ENCODE results near the gene PRRT1B.

Gene PRRT1B

DNA sequence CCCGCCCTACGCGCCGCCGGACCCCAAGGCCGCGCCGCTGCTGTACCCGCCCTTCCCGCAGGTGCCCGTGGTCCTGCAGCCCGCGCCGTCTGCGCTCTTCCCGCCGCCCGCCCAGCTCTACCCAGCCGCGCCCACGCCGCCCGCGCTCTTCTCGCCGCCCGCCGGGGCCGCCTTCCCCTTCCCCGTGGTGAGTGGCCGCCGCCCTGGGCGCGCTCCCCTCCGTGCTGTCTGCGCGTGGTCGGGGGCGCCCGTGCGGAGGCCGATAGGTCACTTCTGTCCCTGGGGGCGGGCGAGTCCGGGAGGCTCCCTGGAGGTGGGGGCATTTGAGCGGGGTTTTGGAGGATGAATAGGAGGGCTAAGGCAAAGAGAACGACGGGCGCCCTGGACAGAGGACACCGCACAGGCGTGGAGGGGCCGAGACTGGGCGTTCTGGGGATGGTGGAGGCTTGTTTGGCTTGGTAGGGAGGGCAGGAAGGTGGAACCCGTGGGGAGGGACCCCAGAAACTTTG is 9.6 kb downstream of the PRRT1B start:
- Histone ChIP-seq H2BK12ac (ENCODE audit: low read length) (no peak overlapping the region), H3K4me3 (ENCODE audit: low read depth, low read length) (no peak overlapping the region), H3K23ac (ENCODE audit: low read length) (no peak overlapping the region), H3K4me1 (ENCODE audit: control insufficient read depth in 1 of 2, insufficient read depth in 2 of 2, low read length in 2 of 2) (peaks cover 0 to 3% of the 10 kb centered on the region in 2 experiments), H2AK5ac (ENCODE audit: low read length) (no peak overlapping the region), H4K91ac (ENCODE audit: low read depth, low read length) (no peak overlapping the region), H3K14ac (ENCODE audit: low read length) (no peak overlapping the region), H3K79me2 (ENCODE audit: control insufficient read depth, insufficient read depth, low read length, poor library complexity) (no peaks in the 10 kb centered on the region), H3K18ac (ENCODE audit: low read length) (no peak overlapping the region), H3K79me1 (ENCODE audit: low read length) (no peaks in the 10 kb centered on the region), H3K4ac (ENCODE audit: low read depth, low read length) (no peak overlapping the region), H2BK120ac (ENCODE audit: insufficient read depth, low read length, poor library complexity) (no peak overlapping the region), H3K4me2 (ENCODE audit: low read length) (peak overlapping the region; percentile 54), H3K9ac (ENCODE audit: low read length) (no peak overlapping the region), H2AFZ (ENCODE audit: insufficient read depth, low read length, poor library complexity) (no peak overlapping the region), H4K12ac (ENCODE audit: low read depth, low read length) (no peak overlapping the region), H2BK5ac (ENCODE audit: low read depth, low read length, poor library complexity) (no peak overlapping the region), H3K27ac (ENCODE audit: low read depth, low read length) (no peak overlapping the region), H3K36me3 (ENCODE audit: control insufficient read depth in 1 of 2, insufficient read depth in 2 of 2, low read length in 2 of 2) (no peaks in the 10 kb centered on the region), H4K8ac (ENCODE audit: low read depth, low read length) (no peak overlapping the region), H3K9me3 (ENCODE audit: insufficient read depth, low read depth, low read length) (peaks cover 9% of the 10 kb centered on the region), H3K27me3 (ENCODE audit: insufficient read depth, low read length) (peaks cover 10% of the 10 kb centered on the region)
- no CpG with 5 or more reads among the region's 54 CpGs for WGBS (ENCODE audit: extremely low coverage, insufficient coverage, insufficient read length)
- DNase-seq = no peak

DNA sequence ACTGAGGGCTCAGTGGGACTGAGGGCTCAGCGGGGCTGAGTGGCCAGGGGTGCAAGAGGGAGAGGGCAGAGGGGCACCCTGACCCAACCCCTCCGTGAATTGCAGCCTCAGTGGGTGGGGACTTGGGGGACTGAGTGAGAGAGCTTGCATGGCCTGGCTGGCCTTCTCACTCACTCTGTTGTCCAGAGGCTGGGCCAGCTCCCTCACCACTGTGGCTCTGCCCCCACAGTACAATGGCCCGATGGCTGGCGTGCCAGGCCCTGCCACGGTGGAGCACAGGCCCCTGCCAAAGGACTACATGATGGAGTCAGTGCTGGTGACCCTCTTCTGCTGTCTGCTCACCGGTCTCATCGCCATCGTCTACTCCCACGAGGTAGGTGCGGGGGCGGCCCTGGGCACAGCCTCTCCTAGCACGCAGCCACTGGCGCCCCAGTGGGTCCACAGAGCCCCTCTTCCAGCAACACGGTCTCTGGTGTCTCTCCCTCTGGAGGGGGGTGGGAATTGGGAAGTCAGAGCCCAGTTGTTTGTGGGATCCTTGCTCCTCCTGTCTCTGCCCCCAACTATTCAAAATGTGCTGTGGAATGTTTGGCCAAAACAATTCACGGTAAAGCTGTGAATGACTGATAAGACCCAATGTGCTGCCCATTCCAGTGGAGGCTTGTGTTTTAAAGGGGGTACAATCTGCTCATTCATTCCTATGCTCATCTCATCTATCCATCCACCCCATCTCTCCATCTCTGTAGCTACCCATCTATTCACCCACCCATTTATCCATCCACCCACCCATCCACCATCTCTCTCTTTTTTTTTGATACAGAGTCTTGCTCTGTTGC is 10.7 kb downstream of the PRRT1B start:
- Histone ChIP-seq H3K14ac (ENCODE audit: low read length) (no peak overlapping the region), H3K79me2 (ENCODE audit: control insufficient read depth, insufficient read depth, low read length, poor library complexity) (no peaks in the 10 kb centered on the region), H4K8ac (ENCODE audit: low read depth, low read length) (no peak overlapping the region), H3K18ac (ENCODE audit: low read length) (no peak overlapping the region), H3K4me2 (ENCODE audit: low read length) (no peak overlapping the region), H3K9ac (ENCODE audit: low read length) (no peak overlapping the region), H3K4me1 (ENCODE audit: control insufficient read depth in 1 of 2, insufficient read depth in 2 of 2, low read length in 2 of 2) (peaks cover 0 to 3% of the 10 kb centered on the region in 2 experiments), H2BK120ac (ENCODE audit: insufficient read depth, low read length, poor library complexity) (no peak overlapping the region), H3K4ac (ENCODE audit: low read depth, low read length) (no peak overlapping the region), H3K36me3 (ENCODE audit: control insufficient read depth in 1 of 2, insufficient read depth in 2 of 2, low read length in 2 of 2) (no peaks in the 10 kb centered on the region), H2BK5ac (ENCODE audit: low read depth, low read length, poor library complexity) (no peak overlapping the region), H3K23ac (ENCODE audit: low read length) (no peak overlapping the region), H4K12ac (ENCODE audit: low read depth, low read length) (no peak overlapping the region), H3K79me1 (ENCODE audit: low read length) (no peaks in the 10 kb centered on the region), H3K4me3 (ENCODE audit: low read depth, low read length) (peak overlapping the region; percentile 48), H2AK5ac (ENCODE audit: low read length) (no peak overlapping the region), H2AFZ (ENCODE audit: insufficient read depth, low read length, poor library complexity) (no peak overlapping the region), H3K9me3 (ENCODE audit: insufficient read depth, low read depth, low read length) (peaks cover 9% of the 10 kb centered on the region), H2BK12ac (ENCODE audit: low read length) (no peak overlapping the region), H3K27ac (ENCODE audit: low read depth, low read length) (no peak overlapping the region), H4K91ac (ENCODE audit: low read depth, low read length) (no peak overlapping the region), H3K27me3 (ENCODE audit: insufficient read depth, low read length) (peaks cover 10% of the 10 kb centered on the region)
- WGBS (ENCODE audit: extremely low coverage, insufficient coverage, insufficient read length) = no CpG with 5 or more reads among the region's 15 CpGs
- no peak for DNase-seq

DNA sequence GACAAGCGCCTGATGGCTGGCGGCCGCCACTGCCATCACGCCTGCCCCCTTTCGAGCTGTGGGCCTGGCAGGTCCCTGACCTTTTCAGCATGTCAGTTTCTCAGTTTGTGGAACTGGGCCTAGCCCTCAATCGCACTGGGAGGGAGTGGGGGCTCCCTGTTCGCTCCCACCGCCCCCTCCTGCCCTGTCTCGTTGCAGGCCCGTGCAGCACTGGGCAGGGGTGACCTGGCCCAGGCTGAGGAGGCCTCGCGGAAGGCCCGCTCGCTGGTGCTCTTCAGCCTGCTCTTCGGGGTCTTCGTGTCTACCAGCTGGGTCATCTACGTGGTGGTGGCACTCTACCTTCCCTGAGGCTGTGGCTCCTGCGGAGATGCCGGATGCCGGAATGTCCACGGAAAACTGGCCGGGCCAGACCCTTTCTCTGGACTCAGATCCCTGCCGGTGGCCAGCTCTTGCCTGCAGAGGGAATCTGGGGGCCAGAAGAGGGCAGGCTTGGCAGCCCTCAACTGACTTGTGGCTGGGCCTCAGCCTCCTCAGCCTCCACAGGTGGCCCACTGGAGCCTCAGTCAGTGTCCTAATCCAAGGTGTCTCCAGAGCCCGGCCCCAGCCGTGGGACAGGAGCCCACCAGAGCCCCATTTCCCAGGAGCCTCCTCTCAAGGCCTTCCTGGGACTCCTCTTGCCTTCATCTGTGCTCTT is 12.7 kb downstream of the PRRT1B start:
- Histone ChIP-seq H3K36me3 (ENCODE audit: control insufficient read depth in 1 of 2, insufficient read depth in 2 of 2, low read length in 2 of 2) (no peaks in the 10 kb centered on the region), H3K27ac (ENCODE audit: low read depth, low read length) (no peak overlapping the region), H3K4me1 (ENCODE audit: control insufficient read depth in 1 of 2, insufficient read depth in 2 of 2, low read length in 2 of 2) (peaks cover 3% of the 10 kb centered on the region in 2 experiments), H3K79me1 (ENCODE audit: low read length) (peaks cover 4% of the 10 kb centered on the region), H2BK5ac (ENCODE audit: low read depth, low read length, poor library complexity) (no peak overlapping the region), H2BK12ac (ENCODE audit: low read length) (no peak overlapping the region), H4K8ac (ENCODE audit: low read depth, low read length) (no peak overlapping the region), H3K9ac (ENCODE audit: low read length) (no peak overlapping the region), H3K79me2 (ENCODE audit: control insufficient read depth, insufficient read depth, low read length, poor library complexity) (no peaks in the 10 kb centered on the region), H3K4me3 (ENCODE audit: low read depth, low read length) (no peak overlapping the region), H3K14ac (ENCODE audit: low read length) (no peak overlapping the region), H3K9me3 (ENCODE audit: insufficient read depth, low read depth, low read length) (peaks cover 9% of the 10 kb centered on the region), H3K4ac (ENCODE audit: low read depth, low read length) (no peak overlapping the region), H3K23ac (ENCODE audit: low read length) (no peak overlapping the region), H3K27me3 (ENCODE audit: insufficient read depth, low read length) (peaks cover 10% of the 10 kb centered on the region), H2AK5ac (ENCODE audit: low read length) (no peak overlapping the region), H4K91ac (ENCODE audit: low read depth, low read length) (no peak overlapping the region), H2BK120ac (ENCODE audit: insufficient read depth, low read length, poor library complexity) (no peak overlapping the region), H2AFZ (ENCODE audit: insufficient read depth, low read length, poor library complexity) (no peak overlapping the region), H3K4me2 (ENCODE audit: low read length) (no peak overlapping the region), H4K12ac (ENCODE audit: low read depth, low read length) (no peak overlapping the region), H3K18ac (ENCODE audit: low read length) (no peak overlapping the region)
- DNase-seq = no peak
- no CpG with 5 or more reads among the region's 25 CpGs for WGBS (ENCODE audit: extremely low coverage, insufficient coverage, insufficient read length)

DNA sequence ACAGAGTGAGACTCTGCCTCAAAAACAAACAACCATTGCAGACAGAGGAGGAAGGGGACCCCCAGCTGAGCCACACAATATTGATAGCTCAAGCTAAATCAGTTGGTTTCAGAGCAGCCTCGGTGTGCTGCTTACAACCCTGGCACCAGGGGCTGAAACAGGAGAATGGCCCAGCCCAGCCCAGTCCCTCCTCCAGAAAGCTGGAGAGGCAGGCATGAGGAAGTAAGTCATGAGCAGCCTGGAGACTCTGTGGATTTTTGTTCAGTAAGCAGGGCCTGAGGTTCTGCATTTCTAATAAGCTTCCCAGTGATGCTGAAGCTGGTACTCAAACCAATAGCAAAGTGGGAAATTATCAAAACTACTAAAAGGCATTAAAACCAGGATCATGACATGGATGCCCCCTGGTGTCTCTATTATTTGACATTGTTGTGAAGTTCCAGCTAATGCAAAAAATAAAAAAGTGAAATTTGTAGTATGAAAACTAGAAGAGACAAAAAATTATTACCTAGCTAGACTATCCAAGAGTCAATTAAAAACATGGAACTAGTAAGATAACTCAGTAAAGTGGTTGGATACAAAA is 14.2 kb downstream of the PRRT1B start:
- Histone ChIP-seq H3K27me3 (ENCODE audit: insufficient read depth, low read length) (peaks cover 7% of the 10 kb centered on the region), H2AK5ac (ENCODE audit: low read length) (no peak overlapping the region), H3K9me3 (ENCODE audit: insufficient read depth, low read depth, low read length) (peaks cover 3% of the 10 kb centered on the region), H3K79me2 (ENCODE audit: control insufficient read depth, insufficient read depth, low read length, poor library complexity) (no peaks in the 10 kb centered on the region), H3K9ac (ENCODE audit: low read length) (no peak overlapping the region), H3K14ac (ENCODE audit: low read length) (no peak overlapping the region), H3K4me1 (ENCODE audit: control insufficient read depth in 1 of 2, insufficient read depth in 2 of 2, low read length in 2 of 2) (peaks cover 3% of the 10 kb centered on the region in 2 experiments), H2BK5ac (ENCODE audit: low read depth, low read length, poor library complexity) (no peak overlapping the region), H4K12ac (ENCODE audit: low read depth, low read length) (no peak overlapping the region), H3K4ac (ENCODE audit: low read depth, low read length) (no peak overlapping the region), H4K8ac (ENCODE audit: low read depth, low read length) (no peak overlapping the region), H3K36me3 (ENCODE audit: control insufficient read depth in 1 of 2, insufficient read depth in 2 of 2, low read length in 2 of 2) (no peaks in the 10 kb centered on the region), H2BK120ac (ENCODE audit: insufficient read depth, low read length, poor library complexity) (no peak overlapping the region), H3K27ac (ENCODE audit: low read depth, low read length) (no peak overlapping the region), H2BK12ac (ENCODE audit: low read length) (no peak overlapping the region), H3K4me2 (ENCODE audit: low read length) (no peak overlapping the region), H3K79me1 (ENCODE audit: low read length) (peaks cover 4% of the 10 kb centered on the region), H3K4me3 (ENCODE audit: low read depth, low read length) (no peak overlapping the region), H4K91ac (ENCODE audit: low read depth, low read length) (peak overlapping the region; percentile 4), H3K18ac (ENCODE audit: low read length) (no peak overlapping the region), H3K23ac (ENCODE audit: low read length) (no peak overlapping the region), H2AFZ (ENCODE audit: insufficient read depth, low read length, poor library complexity) (no peak overlapping the region)
- WGBS (ENCODE audit: extremely low coverage, insufficient coverage, insufficient read length) = no CpG with 5 or more reads among the region's 1 CpG
- no peak for DNase-seq

Measured in trophoblast cell (in vitro differentiated cells and primary cell).